Fibroblast of the aortic adventitia (primary cell): ENCODE results near the gene PDK3. TPM values are rescaled to one million over a fixed set of nuclear protein-coding genes. Genes with fewer than 3 reads are reported as not detected.

Experiments used
- DNase-seq: peaks from one replicate; pipeline ENCODE4 v3.0.0-alpha.2; 2010; ENCODE audit warnings: low read depth
- H3K4me3 ChIP-seq: 2 replicates; pipeline ENCODE4 v1.5.1; 2011; ENCODE audit warnings: low read depth, mild to moderate bottlenecking, control low read depth, low read length, moderate library complexity
- total RNA-seq: library from RNA; depleted of rRNA; stranded (reverse); fragments of >200 nt; gene quantifications from 2 replicates; pipeline ENCODE4 v1.2.3, GENCODE V29; 2012; ENCODE audit warnings: low replicate concordance
- TF ChIP-seq, protein P1 (sequence below): IDR thresholded peaks from 2 replicates; pipeline ENCODE4 v1.5.1; 2011; ENCODE audit warnings: mild to moderate bottlenecking, low read length, control low read depth, inconsistent platforms; ENCODE audit not compliant: insufficient read depth

Gene PDK3
- total RNA-seq, 1 donor = 6.7 TPM

DNA sequence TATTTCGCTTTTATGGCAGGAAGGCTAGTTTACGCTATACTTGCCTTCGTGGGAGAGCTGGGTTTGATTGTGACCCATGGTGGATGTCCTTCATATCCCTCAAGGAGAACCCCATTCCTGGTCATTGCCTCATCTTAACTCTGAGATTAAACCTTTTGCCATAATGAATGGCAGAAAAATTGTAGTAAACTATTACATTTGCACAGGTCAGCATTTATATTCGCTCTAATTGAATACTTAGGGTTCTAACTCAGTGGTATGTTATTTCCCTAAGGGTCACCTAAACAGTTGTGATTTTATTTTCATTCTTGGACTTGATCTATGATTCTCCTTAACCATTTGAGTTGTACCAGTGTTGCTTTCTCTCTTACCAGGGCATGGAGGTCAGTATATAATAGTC is 13.4 kb downstream of the PDK3 start:
- TF ChIP-seq, protein P1, sequence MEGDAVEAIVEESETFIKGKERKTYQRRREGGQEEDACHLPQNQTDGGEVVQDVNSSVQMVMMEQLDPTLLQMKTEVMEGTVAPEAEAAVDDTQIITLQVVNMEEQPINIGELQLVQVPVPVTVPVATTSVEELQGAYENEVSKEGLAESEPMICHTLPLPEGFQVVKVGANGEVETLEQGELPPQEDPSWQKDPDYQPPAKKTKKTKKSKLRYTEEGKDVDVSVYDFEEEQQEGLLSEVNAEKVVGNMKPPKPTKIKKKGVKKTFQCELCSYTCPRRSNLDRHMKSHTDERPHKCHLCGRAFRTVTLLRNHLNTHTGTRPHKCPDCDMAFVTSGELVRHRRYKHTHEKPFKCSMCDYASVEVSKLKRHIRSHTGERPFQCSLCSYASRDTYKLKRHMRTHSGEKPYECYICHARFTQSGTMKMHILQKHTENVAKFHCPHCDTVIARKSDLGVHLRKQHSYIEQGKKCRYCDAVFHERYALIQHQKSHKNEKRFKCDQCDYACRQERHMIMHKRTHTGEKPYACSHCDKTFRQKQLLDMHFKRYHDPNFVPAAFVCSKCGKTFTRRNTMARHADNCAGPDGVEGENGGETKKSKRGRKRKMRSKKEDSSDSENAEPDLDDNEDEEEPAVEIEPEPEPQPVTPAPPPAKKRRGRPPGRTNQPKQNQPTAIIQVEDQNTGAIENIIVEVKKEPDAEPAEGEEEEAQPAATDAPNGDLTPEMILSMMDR = no peak
- no peak for DNase-seq
- no peak overlapping the region for H3K4me3 ChIP-seq

DNA sequence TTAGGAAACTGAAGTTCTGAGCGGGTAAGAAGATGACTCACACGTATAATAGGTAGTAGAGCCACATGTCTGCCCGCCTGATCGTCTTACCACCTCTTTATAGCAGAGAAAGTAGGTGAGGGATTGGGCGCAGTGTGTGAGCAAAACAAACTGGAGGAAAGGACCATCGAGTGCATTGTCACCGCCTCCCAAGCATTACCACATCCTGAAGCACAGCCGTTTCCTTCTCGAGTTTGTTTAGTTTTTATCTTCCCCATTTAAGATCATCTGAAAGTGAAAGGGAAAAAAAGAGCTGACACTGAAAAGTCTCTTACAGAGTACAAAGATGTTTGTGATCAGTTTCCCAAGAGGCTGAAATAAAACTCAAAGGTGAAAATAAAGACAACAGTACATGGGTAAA is 14.8 kb downstream of the PDK3 start:
- TF ChIP-seq, protein P1 = no peak
- H3K4me3 ChIP-seq = no peak overlapping the region
- DNase-seq = no peak

DNA sequence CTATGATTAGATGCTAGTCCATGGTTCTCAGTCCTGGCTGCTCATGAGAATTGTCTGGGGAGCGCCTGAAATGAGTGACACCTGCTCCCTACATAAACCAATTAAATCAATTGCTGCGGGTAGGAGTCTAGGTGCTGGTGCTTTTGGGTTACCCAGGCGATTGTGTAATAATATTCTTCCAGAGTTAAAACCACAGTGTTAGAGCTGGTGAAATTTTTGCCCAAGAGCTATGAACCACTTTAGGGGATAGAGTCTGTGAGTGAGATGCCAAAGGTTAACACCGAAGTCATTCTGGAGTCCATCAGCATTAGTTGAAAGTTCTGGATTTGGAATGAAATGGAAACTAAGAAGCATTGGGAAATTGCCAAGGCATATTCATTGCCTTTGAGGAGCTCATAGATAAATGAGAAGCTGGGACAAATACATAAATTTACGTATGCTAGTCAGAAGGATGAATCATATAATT is 15.3 kb downstream of the PDK3 start:
- H3K4me3 ChIP-seq = no peak overlapping the region
- no peak for DNase-seq
- TF ChIP-seq, protein P1 = no peak

DNA sequence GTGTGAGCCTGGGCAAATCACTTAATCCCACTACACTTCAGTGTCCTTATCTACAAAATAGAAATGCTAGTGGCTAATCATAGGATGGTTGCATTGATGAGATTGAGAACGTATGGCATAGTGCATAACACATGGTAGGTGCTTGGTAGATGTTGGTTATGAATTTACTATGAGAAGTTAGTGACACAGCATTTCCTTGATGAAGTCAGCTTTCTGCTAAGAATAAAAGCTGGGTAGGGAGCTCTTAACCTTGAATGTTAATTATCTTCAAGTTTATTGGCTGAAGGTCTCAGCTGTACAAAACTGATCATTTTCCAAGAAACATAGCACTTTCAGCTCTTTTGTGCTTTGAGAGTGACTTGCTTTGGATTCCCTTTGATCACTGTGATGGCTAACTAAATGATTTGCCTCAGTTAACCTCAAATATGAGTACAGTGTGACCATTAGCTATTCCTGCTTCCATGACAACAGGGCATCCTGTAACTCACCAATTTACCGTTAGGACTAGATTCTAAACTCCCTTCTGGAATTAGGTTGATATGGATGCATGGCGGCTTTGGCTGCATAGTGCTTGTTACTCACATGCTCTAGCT is 17.8 kb downstream of the PDK3 start:
- TF ChIP-seq, protein P1 = no peak
- H3K4me3 ChIP-seq = no peak overlapping the region
- DNase-seq = no peak

DNA sequence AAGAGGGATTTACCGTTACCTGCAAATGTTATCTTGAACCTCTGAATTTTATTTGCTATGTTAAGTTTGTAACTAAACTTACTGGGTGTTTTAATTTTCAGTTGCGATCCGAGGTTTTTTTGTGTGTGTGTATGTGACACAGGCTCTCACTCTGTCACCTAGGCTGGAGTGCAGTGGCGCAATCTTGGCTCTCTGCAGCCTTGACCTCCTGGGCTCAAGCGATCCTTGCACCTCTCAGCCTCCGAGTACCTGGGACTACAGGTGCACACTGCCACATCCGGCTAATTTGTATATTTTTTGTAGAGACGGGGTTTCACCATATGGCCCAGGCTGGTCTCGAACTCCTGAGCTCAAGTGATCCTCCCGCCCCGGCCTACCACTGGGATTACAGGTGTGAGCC is 18.5 kb downstream of the PDK3 start:
- TF ChIP-seq, protein P1 = no peak
- H3K4me3 ChIP-seq = no peak overlapping the region
- no peak for DNase-seq

DNA sequence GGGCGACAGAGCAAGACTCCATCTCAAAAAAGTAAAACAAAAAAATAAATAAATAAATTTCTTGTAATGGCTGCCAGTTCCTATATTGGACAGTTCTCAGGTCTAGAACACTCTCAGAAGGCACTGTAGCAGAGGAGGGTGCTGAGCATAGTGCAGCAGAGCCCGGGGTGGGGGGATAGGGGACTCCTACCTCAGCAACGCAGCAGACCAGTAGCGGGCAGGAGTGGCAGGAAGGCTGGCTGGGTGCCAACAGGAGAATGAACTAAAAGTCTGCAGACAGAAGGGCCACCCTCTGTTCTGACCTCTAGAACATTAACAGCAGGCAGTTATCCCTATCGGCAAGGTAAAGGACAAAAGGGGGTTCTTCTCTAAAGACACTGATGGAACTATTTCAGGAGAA is 20.2 kb downstream of the PDK3 start:
- no peak for DNase-seq
- H3K4me3 ChIP-seq = no peak overlapping the region
- TF ChIP-seq, protein P1 = no peak
